ENCODE results near the gene TBKBP1.

Gene TBKBP1

DNA sequence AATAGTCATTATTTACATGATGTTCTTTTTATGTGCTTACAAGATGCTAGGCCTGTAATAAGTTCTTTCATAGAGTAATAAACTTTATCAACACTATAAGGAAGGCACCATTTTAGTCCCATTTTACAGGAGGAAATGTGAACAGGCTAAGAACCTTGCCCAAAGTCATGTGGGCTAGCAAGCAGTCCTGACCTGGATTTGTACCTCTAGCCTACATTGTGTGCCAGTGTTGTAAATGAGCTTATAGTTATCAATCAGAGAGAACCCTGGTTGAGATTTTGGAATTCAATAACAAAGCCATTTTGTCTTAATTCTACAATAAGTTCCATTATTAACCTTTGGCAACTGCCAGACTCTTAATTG is 6.7 kb upstream of the TBKBP1 start:
- H3K4me3 ChIP-seq (ENCODE audit: low read depth, low read length), result no peak overlapping the region

DNA sequence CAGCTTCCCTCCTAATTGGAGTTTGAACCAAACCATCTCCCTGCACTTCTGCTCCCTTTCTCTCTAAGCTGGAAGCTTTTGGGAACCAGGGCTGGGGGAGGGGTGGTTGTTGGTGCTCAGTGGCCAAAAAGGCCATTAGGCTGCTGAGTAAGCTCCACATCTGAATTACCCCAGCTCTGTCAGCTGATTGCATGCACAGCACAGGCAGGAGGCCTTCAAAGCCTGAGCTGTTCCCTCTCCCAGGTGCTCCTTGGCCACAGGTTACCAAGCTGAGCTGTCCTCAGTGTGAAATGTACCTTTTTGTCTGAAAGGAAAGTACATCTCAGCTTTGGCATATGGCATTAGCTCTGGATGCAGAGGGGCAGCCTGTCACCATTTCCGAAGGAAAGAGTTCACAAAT is 6.2 kb upstream of the TBKBP1 start:
- H3K4me3 ChIP-seq (ENCODE audit: low read depth, low read length), result no peak overlapping the region
- TF ChIP-seq, protein P1, sequence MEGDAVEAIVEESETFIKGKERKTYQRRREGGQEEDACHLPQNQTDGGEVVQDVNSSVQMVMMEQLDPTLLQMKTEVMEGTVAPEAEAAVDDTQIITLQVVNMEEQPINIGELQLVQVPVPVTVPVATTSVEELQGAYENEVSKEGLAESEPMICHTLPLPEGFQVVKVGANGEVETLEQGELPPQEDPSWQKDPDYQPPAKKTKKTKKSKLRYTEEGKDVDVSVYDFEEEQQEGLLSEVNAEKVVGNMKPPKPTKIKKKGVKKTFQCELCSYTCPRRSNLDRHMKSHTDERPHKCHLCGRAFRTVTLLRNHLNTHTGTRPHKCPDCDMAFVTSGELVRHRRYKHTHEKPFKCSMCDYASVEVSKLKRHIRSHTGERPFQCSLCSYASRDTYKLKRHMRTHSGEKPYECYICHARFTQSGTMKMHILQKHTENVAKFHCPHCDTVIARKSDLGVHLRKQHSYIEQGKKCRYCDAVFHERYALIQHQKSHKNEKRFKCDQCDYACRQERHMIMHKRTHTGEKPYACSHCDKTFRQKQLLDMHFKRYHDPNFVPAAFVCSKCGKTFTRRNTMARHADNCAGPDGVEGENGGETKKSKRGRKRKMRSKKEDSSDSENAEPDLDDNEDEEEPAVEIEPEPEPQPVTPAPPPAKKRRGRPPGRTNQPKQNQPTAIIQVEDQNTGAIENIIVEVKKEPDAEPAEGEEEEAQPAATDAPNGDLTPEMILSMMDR (IDR thresholded peaks at IDR 0.05; ENCODE audit: borderline replicate concordance, insufficient read depth, low read depth, low read length), result no peak

More for the DNA sequence above, 6.7 kb upstream of the TBKBP1 start:
- TF ChIP-seq, protein P1 (IDR thresholded peaks at IDR 0.05; ENCODE audit: borderline replicate concordance, insufficient read depth, low read depth, low read length), result no peak

DNA sequence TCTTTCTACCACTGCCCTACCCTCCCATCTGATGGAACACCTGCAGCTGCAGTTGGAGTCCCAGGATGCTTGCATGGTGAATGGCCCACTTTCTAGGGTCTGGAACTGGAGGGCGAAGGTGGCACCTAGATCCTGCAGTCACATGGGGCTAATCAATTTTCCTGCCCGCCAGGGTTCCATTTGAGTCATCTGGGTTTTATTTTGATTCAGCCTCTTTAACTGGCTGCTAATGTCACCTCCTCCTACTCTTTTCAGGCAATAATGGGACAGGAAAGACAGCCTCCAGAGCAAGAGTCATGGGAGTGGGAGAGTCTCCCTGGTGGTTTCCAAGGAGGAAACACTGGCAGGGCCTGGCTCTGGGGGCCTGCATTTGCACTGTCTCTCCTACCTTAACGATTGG is 3.8 kb upstream of the TBKBP1 start:
- TF ChIP-seq, protein P1 (IDR thresholded peaks at IDR 0.05; ENCODE audit: borderline replicate concordance, insufficient read depth, low read depth, low read length), result no peak
- no peak overlapping the region for H3K4me3 ChIP-seq (ENCODE audit: low read depth, low read length)

DNA sequence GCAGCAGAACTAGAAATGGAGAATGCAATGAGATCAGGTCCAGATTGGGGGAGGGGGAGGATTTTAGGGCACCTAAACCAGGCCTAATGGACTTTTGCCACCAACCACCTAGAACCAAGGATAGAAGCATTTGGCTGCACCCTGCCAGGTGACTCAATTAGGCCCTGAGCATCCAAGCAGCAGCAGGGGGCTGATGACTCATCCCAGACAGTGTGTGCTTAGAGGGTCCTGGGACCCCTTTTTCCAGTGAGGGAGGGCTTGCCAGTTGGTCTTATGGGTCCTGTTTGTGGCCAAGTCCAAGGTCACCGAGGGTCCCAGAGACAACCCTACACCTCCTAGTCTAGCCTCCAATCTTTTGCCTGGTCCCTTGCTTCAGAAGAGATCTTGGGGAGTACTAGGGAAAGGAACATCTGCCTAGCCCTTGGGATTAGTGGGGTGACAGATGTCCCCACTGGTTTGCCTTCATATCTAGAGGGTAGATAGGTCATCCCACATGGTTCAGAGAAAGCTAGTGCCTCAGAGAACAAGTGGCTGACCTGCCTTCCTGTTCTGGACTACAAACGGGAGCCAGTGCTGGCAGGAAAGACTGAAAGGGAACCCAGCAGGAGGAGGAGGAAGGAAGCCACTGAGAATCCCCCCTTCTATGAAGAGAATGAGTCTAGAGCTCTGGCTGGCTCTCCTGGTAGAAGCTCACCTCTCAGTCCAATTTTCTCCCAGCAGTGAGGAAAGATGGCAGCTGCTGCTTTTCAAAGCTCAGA is 1.6 kb upstream of the TBKBP1 start:
- TF ChIP-seq, protein P1 (IDR thresholded peaks at IDR 0.05; ENCODE audit: borderline replicate concordance, insufficient read depth, low read depth, low read length), result no peak
- no peak overlapping the region for H3K4me3 ChIP-seq (ENCODE audit: low read depth, low read length)

DNA sequence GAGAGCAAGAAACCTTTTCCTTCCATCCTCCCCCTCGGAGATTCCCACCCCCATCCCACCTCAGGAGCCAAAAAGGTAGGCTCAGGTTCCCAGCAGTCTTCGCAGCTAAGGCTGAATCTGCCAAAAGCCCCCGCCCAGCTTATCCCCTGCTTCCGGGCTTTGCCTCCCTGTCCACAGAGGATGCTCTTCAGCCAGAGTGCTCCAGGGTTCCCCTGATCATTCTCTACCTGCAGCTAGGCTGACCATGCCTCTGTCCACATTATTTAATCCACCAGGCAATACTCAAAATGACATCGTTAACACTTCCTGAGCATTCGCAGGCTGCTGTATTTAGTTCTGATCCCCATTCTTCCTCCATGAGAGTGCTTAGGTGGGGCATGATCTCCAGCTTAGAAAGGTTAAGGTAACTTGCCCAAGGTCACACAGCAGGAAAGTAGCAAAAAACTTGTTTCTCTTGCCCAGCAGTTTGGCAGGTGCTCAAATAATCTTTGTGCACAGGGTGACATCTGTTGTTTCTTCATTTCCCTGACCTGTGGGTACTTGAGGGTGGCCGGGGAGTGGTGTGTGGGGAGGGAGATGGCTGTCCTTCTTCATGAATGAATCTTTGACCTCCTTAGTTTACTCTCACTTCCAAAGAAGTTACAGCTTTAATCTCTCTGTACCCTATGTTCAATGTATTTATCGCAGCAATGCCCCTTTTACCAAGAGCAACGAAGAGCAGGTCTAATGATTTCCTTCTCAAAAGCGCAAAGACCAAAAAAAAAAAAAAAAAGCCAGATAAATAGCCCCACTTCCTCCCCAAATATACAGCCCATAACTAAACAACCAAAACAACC is 848 bp upstream of the TBKBP1 start:
- H3K4me3 ChIP-seq (ENCODE audit: low read depth, low read length), result no peak overlapping the region
- TF ChIP-seq, protein P1 (IDR thresholded peaks at IDR 0.05; ENCODE audit: borderline replicate concordance, insufficient read depth, low read depth, low read length), result no peak

DNA sequence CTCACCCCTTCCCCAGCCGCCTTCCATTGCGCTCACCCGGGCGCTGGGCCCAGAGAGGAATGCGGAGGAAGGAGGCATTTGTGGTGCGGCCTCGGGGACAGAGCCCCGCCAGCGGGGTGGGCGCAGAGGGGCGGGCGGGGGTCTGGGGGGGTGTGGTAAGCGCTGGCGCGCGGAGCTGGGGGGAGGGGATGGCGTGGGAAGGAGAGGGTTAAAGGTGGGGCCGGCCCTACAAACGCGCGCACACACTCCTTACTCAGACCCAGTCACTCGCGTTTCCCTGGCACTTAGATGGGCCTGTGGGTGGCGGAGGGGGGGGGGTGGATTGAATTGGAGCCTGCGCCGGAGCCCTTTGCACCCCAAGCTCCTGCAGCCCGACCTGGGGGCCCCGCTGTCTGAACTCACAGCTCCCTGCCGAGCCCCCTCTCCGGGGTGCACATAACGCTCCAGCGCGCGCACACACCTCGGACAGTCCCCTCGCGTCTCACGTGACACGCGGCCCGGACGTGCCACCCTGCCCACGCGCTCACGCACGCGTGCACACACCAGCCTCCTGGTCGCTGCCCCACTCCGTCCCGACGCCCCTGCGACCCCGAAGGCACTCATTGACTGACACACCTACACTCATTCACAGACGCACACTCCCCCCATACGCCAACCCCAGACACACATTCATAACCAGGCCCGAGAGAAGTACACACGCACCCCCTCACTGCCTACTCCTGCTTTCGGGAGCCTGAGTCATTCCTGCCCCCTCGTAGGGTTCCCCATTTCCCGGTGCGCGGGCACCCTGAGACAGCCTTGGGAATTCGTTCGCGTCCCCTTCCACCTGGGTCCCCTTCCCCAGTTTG is 844 bp downstream of the TBKBP1 start:
- TF ChIP-seq, protein P1 (IDR thresholded peaks at IDR 0.05; ENCODE audit: borderline replicate concordance, insufficient read depth, low read depth, low read length), result no peak
- no peak overlapping the region for H3K4me3 ChIP-seq (ENCODE audit: low read depth, low read length)
